ENCODE results near the gene INO80C.
"Not testable (repeated sequence)": the region's sequence is repeated elsewhere in the genome, so short reads cannot be mapped to it uniquely, and the experiment has no call there.

INO80C gene

DNA sequence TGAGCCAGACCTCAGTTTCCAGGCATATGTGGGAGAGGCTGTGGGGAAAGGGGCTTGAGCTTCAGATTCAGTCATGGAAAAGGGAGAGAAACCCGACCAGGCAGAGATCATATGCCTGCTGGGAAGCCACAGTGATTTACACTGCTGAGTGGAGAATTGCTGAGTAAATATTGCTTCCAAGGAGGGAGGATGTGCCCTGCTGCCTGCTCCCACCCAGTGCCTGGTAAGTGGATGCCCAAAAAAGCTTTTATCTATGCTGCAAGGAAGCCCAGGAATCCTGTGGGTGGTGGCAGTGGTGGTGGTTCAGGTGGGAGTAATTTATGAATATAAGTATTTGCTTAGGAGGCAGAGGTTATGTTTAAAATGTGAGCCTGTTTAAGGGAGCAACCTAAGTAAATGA, 39.5 kb downstream of the INO80C start:
- DNase-seq, result no peak

DNA sequence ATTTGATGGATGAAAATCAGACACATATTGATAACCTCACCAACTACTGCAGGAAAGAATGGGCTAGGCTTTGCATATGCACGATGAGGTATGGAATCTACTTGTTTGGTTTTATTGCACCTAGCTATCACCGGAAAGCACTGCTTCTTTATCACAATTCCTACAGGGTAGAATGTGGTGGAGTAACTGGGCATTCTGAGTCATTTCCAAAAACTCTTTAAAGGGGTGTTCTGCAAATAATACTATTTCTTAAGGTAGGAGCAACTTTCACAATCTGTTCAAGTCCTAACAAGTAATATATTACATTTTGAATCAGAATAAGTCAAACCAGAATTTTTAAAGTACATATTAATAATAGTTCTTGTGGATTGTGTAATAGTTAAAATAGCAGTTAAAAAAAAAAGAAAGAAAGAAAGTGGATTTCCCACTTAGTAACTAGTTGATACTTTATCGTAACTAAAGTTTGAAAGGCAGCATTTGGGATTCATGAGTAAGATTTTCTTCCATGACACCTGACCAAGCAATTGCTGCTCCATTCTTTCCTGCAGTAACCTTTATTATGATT, 40.5 kb downstream of the INO80C start:
- DNase-seq, result no peak

DNA sequence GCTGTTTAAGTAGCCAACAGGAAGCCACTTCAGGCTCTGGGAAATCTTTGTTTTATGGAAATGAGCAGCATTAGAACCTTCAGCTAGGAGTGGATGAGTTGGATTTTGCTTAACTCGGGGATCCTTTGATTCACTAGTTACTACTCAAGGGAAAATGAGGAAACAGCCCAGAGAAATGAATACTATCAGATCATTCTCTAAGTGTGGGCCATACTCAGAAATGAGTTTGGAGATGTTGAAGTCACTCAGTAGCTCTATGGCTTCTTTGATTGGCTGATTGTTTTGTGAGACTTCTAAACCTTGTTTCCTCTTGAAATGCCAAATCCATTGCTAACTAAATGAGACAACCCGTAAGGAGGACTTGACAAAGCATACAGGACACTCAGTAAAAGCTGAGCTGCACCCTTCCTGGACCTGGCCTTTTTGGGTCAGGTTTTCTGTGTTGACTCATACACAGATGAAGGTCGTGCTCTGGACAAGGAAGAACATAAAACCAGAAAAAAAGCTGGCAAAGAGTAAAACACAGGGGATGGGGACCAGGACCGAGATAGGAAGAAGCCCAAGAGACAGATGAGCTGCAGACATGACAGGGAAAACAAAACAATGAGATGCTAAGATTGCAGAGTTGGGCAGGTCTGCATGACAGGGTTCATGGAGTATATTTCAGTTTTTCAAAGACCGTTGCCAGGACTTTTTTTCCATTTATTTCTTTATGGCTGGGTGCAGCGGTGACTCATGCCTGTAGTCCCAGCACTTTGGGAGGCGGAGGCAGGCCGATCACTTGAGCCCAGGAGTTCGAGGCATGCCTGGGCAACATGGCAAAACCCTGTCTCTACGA, 41.6 kb downstream of the INO80C start:
- DNase-seq, result no peak

DNA sequence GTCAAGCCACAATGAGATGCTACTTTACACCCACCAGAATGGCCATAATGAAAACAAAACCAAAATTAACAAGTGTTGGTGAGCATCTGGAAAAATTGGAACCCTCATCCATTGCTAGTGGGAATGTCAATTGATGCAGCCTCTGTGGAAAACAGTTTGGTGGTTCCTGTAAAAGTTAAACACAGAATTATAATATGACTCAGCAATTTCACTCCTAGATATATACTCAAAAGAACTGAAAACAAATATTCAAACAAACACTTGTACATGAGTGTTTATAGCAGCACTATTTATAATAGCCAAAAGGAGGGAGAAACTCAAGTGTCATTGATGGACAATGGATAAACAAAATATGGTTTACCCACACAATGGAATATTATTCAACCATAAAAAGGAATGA, 43.0 kb downstream of the INO80C start:
- DNase-seq, result no peak

DNA sequence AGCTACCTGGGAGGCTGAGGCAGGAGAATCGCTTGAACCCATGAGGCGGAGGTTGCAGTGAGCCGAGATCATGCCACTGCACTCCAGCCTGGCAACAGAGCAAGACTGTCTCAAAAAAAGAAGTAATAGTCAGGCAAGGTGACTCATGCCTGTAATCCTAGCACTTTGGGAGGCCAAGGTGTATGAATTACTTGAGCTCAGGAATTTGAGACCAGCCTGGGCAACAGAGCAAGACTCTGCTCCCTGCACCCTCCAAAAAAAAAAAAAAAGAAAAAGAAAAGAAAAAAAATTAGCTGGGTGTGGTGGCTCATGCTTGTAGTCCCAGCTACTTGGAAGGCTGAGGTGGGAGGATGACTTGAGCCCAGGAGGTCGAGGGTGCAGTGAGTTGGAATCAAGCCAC, 44.7 kb downstream of the INO80C start:
- not testable (repeated sequence) for DNase-seq

DNA sequence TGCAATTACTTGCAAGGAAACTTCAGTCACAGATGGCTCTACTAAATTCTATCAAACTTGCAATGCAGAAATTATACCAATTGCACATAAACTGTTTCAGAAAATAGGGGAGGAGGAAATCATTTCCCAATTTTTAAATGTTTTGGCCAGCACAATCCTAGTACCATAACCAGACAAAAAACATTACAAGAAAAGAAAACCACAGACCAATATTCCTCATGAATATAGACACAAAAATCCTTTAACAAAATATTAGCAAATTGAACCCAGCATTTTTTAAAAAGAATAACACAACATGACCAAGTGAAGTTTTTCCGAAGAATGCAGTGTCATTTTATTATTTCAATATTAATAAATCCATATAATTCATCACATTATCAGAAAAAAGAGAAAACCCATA, 45.8 kb downstream of the INO80C start:
- DNase-seq, result no peak

DNA sequence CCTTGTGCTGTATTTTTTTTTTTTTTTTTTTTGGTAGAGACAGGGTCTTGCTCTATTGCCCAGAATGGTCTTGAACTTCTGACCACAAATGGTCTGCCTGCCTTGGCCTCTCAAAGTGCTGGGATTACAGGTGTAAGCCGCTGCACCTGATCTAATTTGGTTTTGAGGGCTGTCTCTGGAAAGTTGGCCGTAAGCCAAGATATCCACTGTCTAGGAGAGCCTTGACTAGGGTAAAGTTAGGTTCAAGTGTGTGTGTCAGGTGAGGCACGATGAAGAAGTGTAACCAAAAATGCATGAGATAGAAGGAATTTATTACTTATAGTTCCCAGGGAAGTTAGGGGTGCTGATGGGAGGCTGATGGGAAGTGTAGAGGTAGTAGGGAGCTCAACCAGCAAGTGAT, 46.7 kb downstream of the INO80C start:
- DNase-seq, result no peak

DNA sequence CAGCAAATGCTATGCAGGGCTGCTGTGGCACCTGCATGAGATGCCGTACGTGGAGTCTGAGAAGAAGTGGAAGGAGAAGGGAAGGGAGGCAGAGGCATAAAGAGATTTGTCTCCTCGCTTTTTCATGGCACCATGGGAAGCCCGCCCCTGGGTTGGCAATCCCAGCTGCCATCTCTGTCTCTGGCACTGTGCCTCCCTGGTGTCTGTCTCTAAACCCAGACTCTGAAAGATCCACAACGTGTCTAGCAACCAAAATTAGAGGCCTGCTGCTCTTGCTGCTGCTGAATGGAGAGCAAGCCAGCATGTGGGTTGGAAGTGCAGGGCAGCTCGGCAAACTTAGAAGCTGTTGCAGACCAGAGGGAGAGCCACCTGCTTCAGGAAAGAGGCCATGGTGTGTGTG, 53.1 kb downstream of the INO80C start:
- no peak for DNase-seq

DNA sequence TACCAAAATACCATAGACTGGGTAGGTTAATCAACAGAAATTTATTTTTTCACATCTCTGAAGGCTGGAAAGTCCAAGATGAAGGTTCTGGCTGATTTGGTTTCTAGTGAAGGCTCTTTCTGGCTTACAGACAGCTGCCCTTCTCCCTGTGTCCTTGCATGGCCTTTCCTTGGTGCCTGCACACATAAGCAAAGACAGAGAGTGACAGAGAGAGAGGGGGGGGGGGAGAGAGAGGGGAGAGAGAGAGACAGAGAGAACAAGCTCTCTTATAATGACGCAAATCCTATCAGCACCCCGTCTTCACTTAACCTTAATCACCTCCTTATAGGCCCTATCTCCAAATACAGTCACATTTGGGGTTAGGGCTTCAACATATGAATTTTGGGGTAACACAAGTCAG, 53.9 kb downstream of the INO80C start:
- no peak for DNase-seq

DNA sequence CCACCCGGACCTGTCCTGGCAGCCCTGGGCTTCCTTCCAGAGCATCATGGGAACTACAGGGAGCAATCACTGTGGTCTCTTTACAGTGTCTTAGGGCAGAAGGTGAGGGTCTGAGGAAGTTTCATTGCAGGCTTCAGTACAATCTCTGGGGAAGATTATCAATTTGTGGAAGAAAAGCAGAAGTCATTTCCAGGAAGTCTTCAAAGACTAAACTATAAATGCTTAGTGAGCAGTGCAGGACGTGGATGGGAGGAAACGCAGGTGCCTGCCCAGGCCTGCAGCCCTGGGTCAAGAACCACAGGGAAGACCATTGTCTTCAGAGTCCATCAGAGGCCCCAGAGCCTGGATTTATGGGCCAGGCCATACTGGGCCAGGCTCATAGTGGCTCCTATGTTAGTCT, 54.3 kb downstream of the INO80C start:
- DNase-seq, result no peak

DNA sequence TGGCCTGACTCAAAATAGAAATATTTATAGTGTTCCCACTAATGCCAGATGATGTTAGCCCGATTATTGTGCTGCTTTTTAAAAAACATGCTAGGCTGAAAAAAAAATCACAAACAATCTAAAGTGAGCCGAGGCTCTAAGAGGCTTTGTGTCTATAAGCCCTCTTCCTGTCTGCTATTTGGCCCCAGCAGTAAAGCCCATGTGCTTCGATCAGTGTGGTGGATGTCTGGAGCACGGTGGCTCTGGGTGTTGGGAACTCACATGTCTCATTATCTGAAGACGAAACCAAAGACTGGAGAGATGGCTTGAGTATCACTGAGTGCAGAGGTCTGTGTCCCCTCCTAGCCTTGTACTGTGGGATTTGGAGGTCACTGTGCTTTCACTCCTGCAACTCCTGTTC, 55.1 kb downstream of the INO80C start:
- no peak for DNase-seq

DNA sequence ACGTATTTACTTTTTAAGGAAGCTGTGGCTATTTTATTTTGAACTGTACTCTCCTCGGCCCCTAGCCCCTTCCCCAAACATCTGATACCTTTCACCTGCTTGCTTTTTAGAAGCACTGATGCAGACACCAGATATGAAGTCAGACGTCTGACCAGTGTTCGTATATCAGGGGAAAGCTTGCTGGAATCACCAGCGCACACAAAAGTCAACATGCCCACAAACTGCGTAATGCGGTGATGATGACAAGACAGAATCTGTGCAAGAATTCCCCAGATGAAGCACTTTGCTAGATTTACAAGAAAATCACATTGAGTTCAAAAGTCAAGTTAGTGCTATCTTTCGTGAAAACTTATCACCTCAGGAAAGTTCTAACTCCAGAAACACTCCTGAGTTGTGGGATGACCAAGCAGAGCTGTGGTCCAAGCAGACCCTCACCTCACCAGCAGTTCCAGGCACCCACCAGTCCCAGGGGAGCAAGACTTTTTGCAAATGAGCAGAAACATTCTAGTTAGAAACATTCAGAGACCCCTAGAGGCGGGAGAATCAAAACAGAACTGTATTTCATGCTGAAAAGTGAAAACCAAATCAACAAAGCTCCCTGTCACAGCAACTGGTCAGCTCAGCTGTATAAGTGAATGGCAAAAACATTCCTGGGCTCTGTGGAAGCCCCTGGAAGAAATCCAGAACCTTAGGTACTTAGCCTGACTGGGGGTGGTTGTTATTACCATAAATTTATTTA, 55.7 kb downstream of the INO80C start:
- no peak for DNase-seq

DNA sequence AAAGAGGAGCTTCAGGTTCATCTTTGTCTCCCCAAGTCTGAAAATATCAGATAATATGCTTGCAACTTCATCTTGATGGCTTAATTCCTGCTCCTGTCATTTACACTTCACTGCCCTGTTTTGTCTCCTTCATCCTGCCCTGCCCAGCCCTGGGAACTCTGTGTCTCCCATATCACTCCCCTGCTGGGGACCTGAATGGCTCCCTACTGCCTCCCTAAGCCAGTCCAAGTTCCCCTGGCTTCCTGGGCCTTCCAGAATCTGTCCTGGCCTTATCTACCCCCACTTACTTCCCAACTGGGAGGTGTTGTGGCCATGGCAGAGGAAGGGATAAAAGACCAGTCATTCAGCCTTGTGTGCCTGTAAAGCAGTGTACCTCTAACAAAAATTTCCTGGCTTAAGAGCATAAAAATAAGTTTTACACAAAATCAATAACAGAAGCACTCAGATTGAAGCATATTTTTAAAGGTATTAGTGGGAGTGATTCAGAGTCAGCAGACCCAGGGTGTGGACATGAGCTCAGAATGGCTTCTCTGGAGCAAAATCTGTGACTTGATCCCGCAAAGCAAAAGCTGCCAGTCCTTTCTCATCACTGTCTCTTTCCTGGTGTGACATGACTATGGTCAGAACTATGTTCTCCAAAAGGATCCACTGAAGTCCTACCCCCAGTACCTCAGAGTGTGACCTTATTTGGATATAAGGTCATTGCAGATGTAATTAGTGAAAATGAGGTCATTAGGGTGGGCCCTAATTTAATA, 59.1 kb downstream of the INO80C start:
- DNase-seq, result no peak

DNA sequence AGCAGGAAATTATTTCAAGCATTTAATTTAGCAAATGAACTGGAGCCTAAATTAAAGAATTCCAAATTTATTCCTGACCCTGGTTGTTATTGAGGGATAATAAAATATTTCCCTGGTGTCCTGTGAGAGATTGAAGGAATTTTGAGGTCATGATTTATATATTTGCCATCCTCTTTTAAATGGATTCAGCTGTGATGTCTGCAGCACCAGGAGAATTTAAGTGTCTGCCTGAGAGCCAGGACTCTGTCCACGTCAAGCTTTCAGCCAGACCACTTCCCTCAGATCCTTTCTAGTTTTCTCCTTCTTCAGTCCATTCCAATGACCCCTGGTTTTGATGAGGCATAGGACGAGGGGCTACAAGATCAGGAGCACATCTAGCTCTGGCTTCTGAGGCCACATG, 59.9 kb downstream of the INO80C start:
- DNase-seq, result no peak

DNA sequence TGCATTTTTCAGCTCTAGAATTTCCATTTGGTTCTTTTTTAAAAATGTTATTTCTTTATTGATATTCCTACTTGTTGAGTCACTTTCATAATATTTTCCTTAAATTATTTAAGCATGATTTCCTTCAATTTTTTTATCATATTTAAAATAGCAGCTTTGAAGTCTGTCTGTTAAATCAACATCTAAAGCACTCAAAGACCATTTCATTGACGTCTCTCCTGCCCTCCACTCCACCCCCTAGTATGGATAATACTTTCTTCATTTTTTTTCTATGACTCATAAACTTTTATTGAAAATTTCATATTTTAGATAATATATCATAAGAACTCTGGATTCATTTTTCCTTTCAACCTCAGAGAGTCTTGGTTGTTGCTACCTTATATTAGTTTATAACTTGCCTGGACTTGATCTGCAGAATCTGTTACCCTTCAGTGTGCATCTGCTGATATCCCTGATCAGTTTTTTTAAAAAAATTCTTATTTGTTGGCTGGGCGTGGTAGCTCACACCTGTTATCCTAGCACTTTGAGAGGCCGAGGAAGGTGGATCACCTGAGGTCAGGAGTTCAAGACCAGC, 61.6 kb downstream of the INO80C start:
- DNase-seq, result no peak

DNA sequence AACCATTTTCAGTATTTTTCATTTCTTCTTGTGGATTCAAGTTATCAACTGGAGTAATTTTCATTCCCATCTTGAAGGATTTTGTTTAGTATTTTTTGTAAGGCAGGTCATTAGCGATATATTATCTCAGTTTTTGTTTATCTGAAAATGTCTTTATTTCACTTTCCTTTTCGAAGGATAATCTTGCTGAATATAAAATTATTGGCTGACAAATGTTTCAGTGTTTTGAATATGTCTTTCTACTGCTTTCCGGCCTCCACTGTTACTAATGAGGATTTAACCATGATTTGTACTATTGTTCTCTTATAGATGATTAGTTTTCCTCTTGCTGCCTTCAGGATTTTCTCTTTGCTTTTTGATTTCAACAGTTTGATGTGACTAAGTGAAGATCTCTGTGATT, 62.4 kb downstream of the INO80C start:
- no peak for DNase-seq

DNA sequence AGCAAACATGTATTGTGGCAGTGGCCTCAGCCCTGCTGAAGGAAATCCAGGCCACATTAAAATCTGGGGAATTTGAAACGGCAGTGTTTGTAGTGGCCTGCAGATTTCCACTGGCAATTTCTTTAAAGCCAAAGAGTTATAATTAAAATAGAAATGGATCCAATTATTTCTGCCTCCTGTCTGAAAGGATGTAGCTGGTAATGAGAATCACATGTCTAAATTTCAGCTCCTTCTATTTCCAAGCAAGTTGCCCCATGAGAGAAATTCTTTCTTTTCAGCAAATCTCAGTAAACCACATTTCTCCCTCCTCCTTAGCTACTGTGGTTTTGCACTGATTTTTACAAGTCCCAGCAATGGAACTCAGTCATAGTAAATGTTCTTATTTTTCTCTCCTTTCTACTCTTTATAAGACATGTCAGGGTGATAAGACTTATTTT, 65.2 kb downstream of the INO80C start:
- DNase-seq, result no peak

DNA sequence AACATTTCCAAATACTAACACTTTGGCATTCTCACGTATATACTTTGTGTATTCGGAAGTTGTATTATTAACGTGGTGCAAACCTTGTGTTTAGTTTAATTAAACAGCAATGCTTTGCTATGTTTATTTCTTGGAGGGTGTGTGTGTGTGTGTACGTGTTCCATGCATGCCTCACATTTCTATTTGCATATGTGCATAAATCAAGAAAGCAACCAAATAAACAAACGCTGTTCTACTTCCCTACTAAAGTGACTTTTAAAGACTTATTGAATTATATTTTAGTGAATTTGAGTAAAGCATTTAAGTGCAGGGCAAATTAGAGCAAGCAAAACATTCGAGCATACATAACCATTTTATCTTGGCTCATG, 66.4 kb downstream of the INO80C start:
- no peak for DNase-seq

DNA sequence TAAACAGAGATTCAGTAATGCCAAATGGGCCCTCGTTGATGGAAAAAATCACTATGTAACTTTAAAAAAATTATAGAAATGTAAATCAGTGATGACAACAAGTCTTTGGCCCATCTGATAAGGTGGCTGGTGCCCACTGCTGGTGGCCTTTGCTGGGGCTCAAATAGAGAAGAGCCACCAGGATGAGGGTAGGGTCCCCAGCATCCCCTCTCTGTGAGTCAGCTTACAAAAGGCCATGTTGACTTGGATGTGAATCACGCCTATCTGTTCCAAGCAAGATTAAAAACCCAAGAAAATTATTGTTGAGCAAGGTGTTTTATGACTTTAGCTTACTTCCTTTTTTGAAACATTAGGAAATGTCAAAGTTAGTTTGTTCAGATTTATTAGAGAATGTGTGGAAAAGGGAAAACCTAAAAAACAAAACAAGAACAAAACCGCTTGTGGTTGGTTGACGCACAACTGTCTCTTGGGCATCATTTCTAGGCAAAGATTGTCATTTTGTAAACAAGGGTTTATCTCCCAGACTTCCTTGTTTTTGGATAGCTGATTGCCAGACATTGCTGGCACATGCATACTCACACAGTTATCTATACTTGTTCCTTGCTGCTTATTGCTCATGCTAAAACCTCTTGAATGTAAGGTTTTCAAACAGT, 66.9 kb downstream of the INO80C start:
- DNase-seq, result no peak

DNA sequence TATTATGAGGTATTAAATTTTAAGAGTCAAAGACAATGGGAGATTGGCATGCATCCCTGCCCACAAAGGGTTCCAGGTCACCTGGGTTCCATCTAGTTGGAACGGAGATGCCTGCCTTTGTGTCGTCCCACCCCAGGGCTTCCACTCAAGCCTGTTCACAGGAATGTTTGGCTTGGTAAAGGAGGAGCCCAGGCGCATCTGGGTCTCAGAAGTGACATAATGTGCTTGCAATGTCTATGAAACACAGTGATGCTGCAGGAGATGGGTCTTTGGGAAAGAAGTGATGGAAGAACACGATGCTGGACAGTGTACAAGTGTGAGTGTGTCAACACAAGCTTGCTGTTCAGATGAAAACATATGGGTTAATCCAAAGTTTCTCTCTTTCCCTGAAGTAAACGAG, 71.0 kb downstream of the INO80C start:
- DNase-seq, result no peak

DNA sequence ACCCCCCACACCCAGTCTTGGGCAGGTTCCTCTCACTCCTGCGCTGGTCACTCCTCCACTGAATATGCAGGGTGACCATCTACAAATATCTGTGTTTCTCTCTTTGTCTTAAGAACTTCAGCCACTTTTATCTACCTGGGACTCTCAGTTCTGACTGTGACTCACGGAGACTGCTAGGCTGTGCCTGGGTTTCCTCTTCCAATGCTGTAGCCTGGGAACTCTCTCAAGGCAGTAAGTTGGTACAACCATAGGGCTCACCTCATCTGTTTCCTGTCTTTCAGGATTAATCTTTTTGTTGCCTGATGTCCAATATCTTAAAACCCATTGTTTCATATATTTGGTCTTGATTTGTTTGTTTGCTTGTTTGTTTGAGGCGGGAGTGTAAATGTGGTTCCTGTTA, 73.4 kb downstream of the INO80C start:
- no peak for DNase-seq

DNA sequence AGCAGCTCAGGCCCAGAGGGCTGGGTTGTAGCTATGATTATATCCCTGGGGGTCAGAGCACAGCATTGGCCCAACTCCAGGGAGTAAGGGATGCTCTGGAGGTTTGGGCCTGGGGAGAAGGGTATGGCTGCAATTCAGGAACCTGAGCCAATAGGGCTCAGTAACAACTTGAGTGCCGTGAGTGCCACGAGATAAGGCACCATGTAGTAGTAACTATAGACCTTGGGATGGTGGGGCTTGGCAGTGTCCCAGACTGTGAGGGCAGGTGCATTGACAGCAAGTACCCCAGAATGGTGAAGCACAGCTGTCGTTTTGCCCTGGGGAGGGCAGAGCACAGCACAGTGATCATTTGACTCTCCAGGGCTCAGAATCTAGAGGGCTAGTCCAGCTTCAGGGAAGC, 75.5 kb downstream of the INO80C start:
- DNase-seq, result no peak

DNA sequence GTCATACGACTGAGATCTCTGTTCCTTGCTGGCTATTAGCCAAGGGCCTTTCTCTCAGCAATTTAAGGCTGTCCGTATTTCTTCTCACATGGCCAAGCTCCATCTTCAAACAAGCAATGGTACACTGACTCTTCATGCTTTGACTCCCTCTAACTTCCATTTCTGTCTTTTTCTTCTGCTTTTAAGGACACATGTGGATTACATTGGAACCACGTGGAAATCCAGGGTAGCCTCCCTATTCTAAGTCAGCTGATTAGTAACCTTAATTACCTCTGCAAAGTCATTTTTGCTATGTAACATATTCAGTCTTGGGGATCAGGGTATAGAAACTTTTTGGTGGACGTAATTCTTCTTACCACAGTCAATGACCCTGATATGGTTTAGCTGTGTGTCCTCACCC, 79.2 kb downstream of the INO80C start:
- DNase-seq, result no peak
